H9 (cell line): ENCODE measurements around the gene NUP205. TPM values are rescaled to one million over a fixed set of nuclear protein-coding genes. Genes with fewer than 3 reads are reported as not detected.

Experiments
- DNase-seq: peaks from one replicate; pipeline ENCODE4 v3.0.0-alpha.2; 2017
- H2AFZ ChIP-seq: one replicate; pipeline ENCODE4 v1.6.1; 2013; ENCODE audit warnings: mild to moderate bottlenecking, low read length, control low read depth, moderate library complexity
- H2AK5ac ChIP-seq: 2 replicates; pipeline ENCODE4 v1.6.1; 2013; ENCODE audit warnings: low read length, control low read depth, mixed read lengths; ENCODE audit not compliant: insufficient read length
- H2BK120ac ChIP-seq: one replicate; pipeline ENCODE4 v1.6.1; 2013; ENCODE audit warnings: low read depth, mild to moderate bottlenecking, low read length, control low read depth, inconsistent platforms; ENCODE audit not compliant: poor library complexity, severe bottlenecking
- H2BK12ac ChIP-seq: 2 replicates; pipeline ENCODE4 v1.6.1; 2013; ENCODE audit warnings: low read length, control low read depth, mixed read lengths, low read depth; ENCODE audit not compliant: insufficient read length
- H2BK15ac ChIP-seq: 2 replicates; pipeline ENCODE4 v1.6.1; 2013; ENCODE audit warnings: low read depth, low read length, control low read depth
- H2BK20ac ChIP-seq: one replicate; pipeline ENCODE4 v1.6.1; 2013; ENCODE audit warnings: low read depth, mild to moderate bottlenecking, low read length, control low read depth, inconsistent platforms; ENCODE audit not compliant: poor library complexity, severe bottlenecking
- H2BK5ac ChIP-seq: 2 replicates; pipeline ENCODE4 v1.6.1; 2013; ENCODE audit warnings: low read length, control low read depth, mixed read lengths; ENCODE audit not compliant: insufficient read length
- H3K14ac ChIP-seq: 2 replicates; pipeline ENCODE4 v1.6.1; 2013; ENCODE audit warnings: low read length, control low read depth; ENCODE audit not compliant: insufficient read depth
- H3K18ac ChIP-seq: 2 replicates; pipeline ENCODE4 v1.6.1; 2013; ENCODE audit warnings: low read depth, mild to moderate bottlenecking, mixed read lengths, low read length, control low read depth; ENCODE audit not compliant: insufficient read length
- H3K23ac ChIP-seq: 2 replicates; pipeline ENCODE4 v1.6.1; 2013; ENCODE audit warnings: low read length, control low read depth, mixed read lengths, low read depth; ENCODE audit not compliant: insufficient read length
- H3K23me2 ChIP-seq: 2 replicates; pipeline ENCODE4 v1.6.1; 2013; ENCODE audit warnings: low read depth, mild to moderate bottlenecking, mixed read lengths, low read length, control low read depth; ENCODE audit not compliant: insufficient read length, poor library complexity, severe bottlenecking
- H3K27ac ChIP-seq: 2 replicates; pipeline ENCODE4 v1.5.1; 2013; ENCODE audit warnings: low read length, control low read depth, mixed read lengths, low read depth; ENCODE audit not compliant: insufficient read length
- H3K27me3 ChIP-seq: 2 replicates; pipeline ENCODE4 v1.6.1; 2013; ENCODE audit warnings: low read length, control low read depth, inconsistent platforms; ENCODE audit not compliant: insufficient read depth
- H3K4ac ChIP-seq: 2 replicates; pipeline ENCODE4 v1.6.1; 2013; ENCODE audit warnings: low read depth, mild to moderate bottlenecking, control low read depth, inconsistent platforms, low read length, moderate library complexity
- H3K4me1 ChIP-seq: 2 replicates; pipeline ENCODE4 v1.6.1; 2013; ENCODE audit warnings: low read length, control low read depth, inconsistent platforms; ENCODE audit not compliant: insufficient read depth
- H3K4me2 ChIP-seq: 2 replicates; pipeline ENCODE4 v1.6.1; 2013; ENCODE audit warnings: low read length, control low read depth, mixed read lengths; ENCODE audit not compliant: insufficient read length, insufficient read depth
- H3K56ac ChIP-seq: 2 replicates; pipeline ENCODE4 v1.6.1; 2013; ENCODE audit warnings: low read depth, mild to moderate bottlenecking, mixed read lengths, low read length, control low read depth; ENCODE audit not compliant: insufficient read length
- H3K79me1 ChIP-seq: 2 replicates; pipeline ENCODE4 v1.6.1; 2013; ENCODE audit warnings: low read depth, mild to moderate bottlenecking, moderate library complexity, low read length, control low read depth, inconsistent platforms; ENCODE audit not compliant: insufficient read depth, poor library complexity, severe bottlenecking
- H3K79me2 ChIP-seq: 2 replicates; pipeline ENCODE4 v1.6.1; 2013; ENCODE audit warnings: low read length, control low read depth, inconsistent platforms; ENCODE audit not compliant: insufficient read depth
- H3K9ac ChIP-seq: 2 replicates; pipeline ENCODE4 v1.6.1; 2013; ENCODE audit warnings: low read length, control low read depth, mixed read lengths; ENCODE audit not compliant: insufficient read length; ENCODE audit errors: extremely low read depth
- H3K9me3 ChIP-seq: one replicate; pipeline ENCODE4 v1.6.1; 2013; ENCODE audit warnings: low read depth, low read length, inconsistent platforms; ENCODE audit not compliant: control insufficient read depth
- H3T11ph ChIP-seq: one replicate; pipeline ENCODE4 v1.6.1; 2013; ENCODE audit warnings: mild to moderate bottlenecking, low read length, control low read depth, inconsistent platforms
- H4K20me1 ChIP-seq: one replicate; pipeline ENCODE4 v1.6.1; 2013; ENCODE audit not compliant: control insufficient read depth, insufficient read length, insufficient read depth
- H4K5ac ChIP-seq: 2 replicates; pipeline ENCODE4 v1.6.1; 2013; ENCODE audit warnings: low read depth, mild to moderate bottlenecking, mixed read lengths, low read length, control low read depth; ENCODE audit not compliant: insufficient read length
- H4K8ac ChIP-seq: replicated peaks from 2 replicates; pipeline ENCODE4 v1.6.1; 2013; ENCODE audit warnings: low read length, control low read depth, mixed read lengths, low read depth; ENCODE audit not compliant: insufficient read length
- H4K91ac ChIP-seq: 2 replicates; pipeline ENCODE4 v1.6.1; 2013; ENCODE audit warnings: low read depth, mild to moderate bottlenecking, moderate library complexity, mixed read lengths, low read length, control low read depth; ENCODE audit not compliant: insufficient read length
- H3K27ac Mint-ChIP-seq, 3 experiments: 2 replicates in 2 of 3; 3 replicates in 1 of 3; pipeline ENCODE4 v1.8.0; 2020 to 2021; ENCODE audit warnings: mixed read lengths in 3 of 3, mild to moderate bottlenecking in 1 of 3, moderate library complexity in 1 of 3
- H3K27me3 Mint-ChIP-seq: 2 replicates; pipeline ENCODE4 v1.8.0; 2021; ENCODE audit warnings: low read depth, mild to moderate bottlenecking, moderate library complexity, mixed read lengths
- H3K36me3 Mint-ChIP-seq, 3 experiments: 2 replicates in 2 of 3; 3 replicates in 1 of 3; pipeline ENCODE4 v1.8.0; 2020 to 2021; ENCODE audit warnings: low read depth in 3 of 3, mixed read lengths in 3 of 3; ENCODE audit not compliant: insufficient read depth in 1 of 3
- H3K4me1 Mint-ChIP-seq, 2 experiments: 2 replicates each; pipeline ENCODE4 v1.8.0; 2020; ENCODE audit warnings: mixed read lengths in 2 of 2
- H3K4me3 Mint-ChIP-seq, 2 experiments: 2 replicates in 1 of 2; 3 replicates in 1 of 2; pipeline ENCODE4 v1.8.0; 2020 to 2021; ENCODE audit warnings: mild to moderate bottlenecking in 2 of 2, mixed read lengths in 2 of 2, moderate library complexity in 1 of 2
- H3K9me3 Mint-ChIP-seq, 2 experiments: 2 replicates in 1 of 2; 3 replicates in 1 of 2; pipeline ENCODE4 v1.8.0; 2020; ENCODE audit warnings: mild to moderate bottlenecking in 2 of 2, mixed read lengths in 2 of 2, moderate library complexity in 1 of 2
- WGBS: extraction: QIAGEN DNeasy Blood & Tissue Kit; methylation state at CpG from one replicate; pipeline ENCODE4 v1.1.7; 2013; ENCODE audit warnings: missing lambda C conversion rate, low lambda C conversion rate, mixed read lengths; ENCODE audit not compliant: insufficient read length; ENCODE audit errors: extremely low coverage; 5-methylcytosine and 5-hydroxymethylcytosine counted together
- total RNA-seq: library from RNA; stranded (reverse); gene quantifications from 2 replicates; pipeline ENCODE4 v1.2.1, GENCODE V29; 2021
- TF ChIP-seq, protein P1 (sequence below): fragments of 200-600 bp; sonication (generic); conservative IDR thresholded peaks from 3 replicates; pipeline ENCODE4 v1.8.0; 2021; ENCODE audit warnings: antibody characterized with exemption, mild to moderate bottlenecking

NUP205 gene
- total RNA-seq, 1 experiment from 2014 or later, result 158 TPM

GRCh38 chr7:135560631-135561030 is 2.9 kb downstream of the NUP205 start:
- TF ChIP-seq, protein P1, sequence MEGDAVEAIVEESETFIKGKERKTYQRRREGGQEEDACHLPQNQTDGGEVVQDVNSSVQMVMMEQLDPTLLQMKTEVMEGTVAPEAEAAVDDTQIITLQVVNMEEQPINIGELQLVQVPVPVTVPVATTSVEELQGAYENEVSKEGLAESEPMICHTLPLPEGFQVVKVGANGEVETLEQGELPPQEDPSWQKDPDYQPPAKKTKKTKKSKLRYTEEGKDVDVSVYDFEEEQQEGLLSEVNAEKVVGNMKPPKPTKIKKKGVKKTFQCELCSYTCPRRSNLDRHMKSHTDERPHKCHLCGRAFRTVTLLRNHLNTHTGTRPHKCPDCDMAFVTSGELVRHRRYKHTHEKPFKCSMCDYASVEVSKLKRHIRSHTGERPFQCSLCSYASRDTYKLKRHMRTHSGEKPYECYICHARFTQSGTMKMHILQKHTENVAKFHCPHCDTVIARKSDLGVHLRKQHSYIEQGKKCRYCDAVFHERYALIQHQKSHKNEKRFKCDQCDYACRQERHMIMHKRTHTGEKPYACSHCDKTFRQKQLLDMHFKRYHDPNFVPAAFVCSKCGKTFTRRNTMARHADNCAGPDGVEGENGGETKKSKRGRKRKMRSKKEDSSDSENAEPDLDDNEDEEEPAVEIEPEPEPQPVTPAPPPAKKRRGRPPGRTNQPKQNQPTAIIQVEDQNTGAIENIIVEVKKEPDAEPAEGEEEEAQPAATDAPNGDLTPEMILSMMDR, result no peak
- no peak overlapping the region for H4K8ac ChIP-seq
- H4K91ac ChIP-seq, result no peak overlapping the region
- no peak overlapping the region for H2BK120ac ChIP-seq
- no peaks in the 10 kb centered on the region for H3K9me3 ChIP-seq
- H2BK20ac ChIP-seq, result no peak overlapping the region
- no peak overlapping the region for H2BK5ac ChIP-seq
- H3K36me3 Mint-ChIP-seq, result peaks cover 0 to 8% (median 4%) of the 10 kb centered on the region in 3 experiments; a peak in 3 of 7 replicates
- no CpG with 5 or more reads among the region's 1 CpG for WGBS
- no peak overlapping the region for H3K14ac ChIP-seq
- peaks cover 3% of the 10 kb centered on the region for H3K79me1 ChIP-seq
- peak overlapping the region; percentile 7 for H3K4me2 ChIP-seq
- H3K4me3 Mint-ChIP-seq, result peak overlapping the region in 1 of 2 experiments; percentile 50; a peak in 3 of 5 replicates
- H3K9ac ChIP-seq, result no peak overlapping the region
- no peak overlapping the region for H2AK5ac ChIP-seq
- peaks cover 3% of the 10 kb centered on the region for H3K4me1 ChIP-seq
- no peak overlapping the region for H3K4ac ChIP-seq
- no peaks in the 10 kb centered on the region for H3K27me3 Mint-ChIP-seq
- H3T11ph ChIP-seq, result no peak overlapping the region
- H3K27ac Mint-ChIP-seq, result peak overlapping the region; percentile 37 to 95 (median 76)
- peaks cover 26 to 35% of the 10 kb centered on the region in 2 experiments for H3K4me1 Mint-ChIP-seq
- no peak overlapping the region for H2AFZ ChIP-seq
- no peak overlapping the region for H3K27ac ChIP-seq
- H3K27me3 ChIP-seq, result no peaks in the 10 kb centered on the region
- H3K23ac ChIP-seq, result no peak overlapping the region
- no peak overlapping the region for H2BK15ac ChIP-seq
- H3K23me2 ChIP-seq, result peaks cover 6% of the 10 kb centered on the region
- H3K9me3 Mint-ChIP-seq, result no peaks in the 10 kb centered on the region
- no peaks in the 10 kb centered on the region for H4K20me1 ChIP-seq
- no peak overlapping the region for H3K18ac ChIP-seq
- DNase-seq, result no peak
- H3K56ac ChIP-seq, result no peak overlapping the region
- peaks cover 27% of the 10 kb centered on the region; the same call in 1 of the 2 replicates for H3K79me2 ChIP-seq
- H4K5ac ChIP-seq, result no peak overlapping the region
- no peak overlapping the region for H2BK12ac ChIP-seq
